IMR-90 (cell line): ENCODE measurements around the gene TOGARAM2. TPM values are rescaled to one million over a fixed set of nuclear protein-coding genes. Genes with fewer than 3 reads are reported as not detected.

Experiments
- ATAC-seq: fragments of 200-7000 bp; cut with Tn5 transposase; 2 replicates; pipeline ENCODE4 v1.9.1; 2020; ENCODE audit warnings: low read depth, mild to moderate bottlenecking, moderate library complexity
- BruUV-seq: library from RNA; stranded (reverse); fragments of 400-500 nt; replicated peaks from 2 replicates; lab custom pipeline; 2021; lab: Mats Ljungman, UMichigan
- CTCF ChIA-PET: fragments of 300-600 bp; formaldehyde crosslinking; extraction: SDS; loops from one replicate; lab custom pipeline; 2021; ENCODE audit warnings: antibody characterized with exemption; lab: Yijun Ruan, JAX
- POLR2A ChIA-PET: fragments of 300-600 bp; sonication (Branson Sonifier 250); formaldehyde crosslinking; loops from one replicate; lab custom pipeline; 2022; ENCODE audit warnings: antibody characterized with exemption; ENCODE audit not compliant: unreplicated experiment; lab: Charles Lee
- DNase-seq: peaks from one replicate; pipeline ENCODE4 v3.0.0; 2013
- H2AFZ ChIP-seq: replicated peaks from 2 replicates; pipeline ENCODE3; 2013; ENCODE audit warnings: low read length, mild to moderate bottlenecking; ENCODE audit not compliant: poor library complexity
- H2AK5ac ChIP-seq: 2 replicates; pipeline ENCODE4 v1.6.1; 2013; ENCODE audit warnings: low read depth, low read length, inconsistent platforms
- H2AK9ac ChIP-seq: replicated peaks from 2 replicates; pipeline ENCODE3; 2013; ENCODE audit warnings: mild to moderate bottlenecking, low read depth, low read length, moderate library complexity; ENCODE audit not compliant: poor library complexity
- H2BK120ac ChIP-seq: 2 replicates; pipeline ENCODE4 v1.6.1; 2013; ENCODE audit warnings: low read depth, low read length, inconsistent platforms
- H2BK15ac ChIP-seq: 3 replicates; pipeline ENCODE4 v1.6.1; 2013; ENCODE audit warnings: low read depth, low read length, inconsistent platforms
- H2BK20ac ChIP-seq: 2 replicates; pipeline ENCODE4 v1.6.1; 2013; ENCODE audit warnings: low read depth, mild to moderate bottlenecking, inconsistent platforms, low read length, moderate library complexity
- H2BK5ac ChIP-seq: 2 replicates; pipeline ENCODE4 v1.6.1; 2013; ENCODE audit warnings: mild to moderate bottlenecking, low read depth, low read length, inconsistent platforms; ENCODE audit not compliant: poor library complexity, severe bottlenecking
- H3K14ac ChIP-seq: replicated peaks from 2 replicates; pipeline ENCODE4 v1.6.1; 2013; ENCODE audit warnings: low read depth, low read length, inconsistent platforms
- H3K18ac ChIP-seq: 2 replicates; pipeline ENCODE4 v1.6.1; 2013; ENCODE audit warnings: low read depth, low read length, control low read depth
- H3K23ac ChIP-seq: 2 replicates; pipeline ENCODE4 v1.6.1; 2013; ENCODE audit warnings: low read depth, low read length, inconsistent platforms
- H3K27ac ChIP-seq: 2 replicates; pipeline ENCODE4 v1.5.1; 2013; ENCODE audit warnings: mild to moderate bottlenecking, control low read depth, low read length; ENCODE audit not compliant: insufficient read depth
- H3K27me3 ChIP-seq: 2 replicates; pipeline ENCODE4 v1.6.1; 2013; ENCODE audit warnings: low read length; ENCODE audit not compliant: control insufficient read depth, insufficient read depth
- H3K36me3 ChIP-seq: 2 replicates; pipeline ENCODE4 v1.6.1; 2013; ENCODE audit warnings: low read length, mixed read lengths; ENCODE audit not compliant: control insufficient read depth, insufficient read depth
- H3K4ac ChIP-seq: 2 replicates; pipeline ENCODE4 v1.6.1; 2013; ENCODE audit warnings: low read depth, low read length, inconsistent platforms
- H3K4me1 ChIP-seq: 2 replicates; pipeline ENCODE4 v1.6.1; 2013; ENCODE audit warnings: low read length, mixed read lengths; ENCODE audit not compliant: control insufficient read depth, insufficient read depth
- H3K4me2 ChIP-seq: 2 replicates; pipeline ENCODE4 v1.6.1; 2013; ENCODE audit warnings: low read depth, mild to moderate bottlenecking, control low read depth, low read length, moderate library complexity
- H3K4me3 ChIP-seq: 2 replicates; pipeline ENCODE4 v1.5.1; 2013; ENCODE audit warnings: low read depth, mild to moderate bottlenecking, control low read depth, low read length, moderate library complexity; ENCODE audit not compliant: insufficient read depth
- H3K56ac ChIP-seq: 2 replicates; pipeline ENCODE4 v1.6.1; 2013; ENCODE audit warnings: low read length, inconsistent platforms; ENCODE audit not compliant: insufficient read depth; ENCODE audit errors: extremely low read depth
- H3K79me1 ChIP-seq, 2 experiments: 2 replicates each; pipeline ENCODE4 v1.6.1; 2013; ENCODE audit warnings: low read length in 2 of 2, inconsistent platforms in 1 of 2, low read depth in 1 of 2
- H3K9ac ChIP-seq: 2 replicates; pipeline ENCODE4 v1.6.1; 2013; ENCODE audit warnings: low read depth, low read length, control low read depth
- H3K9me1 ChIP-seq: 2 replicates; pipeline ENCODE4 v1.6.1; 2013; ENCODE audit warnings: low read length, inconsistent platforms; ENCODE audit not compliant: insufficient read depth
- H3K9me3 ChIP-seq: 2 replicates; pipeline ENCODE4 v1.6.1; 2013; ENCODE audit warnings: low read length; ENCODE audit not compliant: control insufficient read depth, insufficient read depth
- H4K20me1 ChIP-seq: 2 replicates; pipeline ENCODE4 v1.6.1; 2013; ENCODE audit warnings: low read length, inconsistent platforms; ENCODE audit not compliant: insufficient read depth
- H4K5ac ChIP-seq: 2 replicates; pipeline ENCODE4 v1.6.1; 2013; ENCODE audit warnings: mild to moderate bottlenecking, low read depth, low read length, control low read depth
- H4K8ac ChIP-seq, 2 experiments: 2 replicates each; pipeline ENCODE4 v1.6.1; 2013; ENCODE audit warnings: low read depth in 2 of 2, low read length in 2 of 2, control low read depth in 1 of 2, inconsistent platforms in 1 of 2
- H4K91ac ChIP-seq: 2 replicates; pipeline ENCODE4 v1.6.1; 2013; ENCODE audit warnings: low read depth, low read length, inconsistent platforms; ENCODE audit not compliant: insufficient read depth
- BHLHE40 ChIP-seq: fragments of 150-350 bp; IDR thresholded peaks from 2 replicates; pipeline ENCODE4 v1.6.1; 2016; ENCODE audit warnings: mild to moderate bottlenecking, low read depth, low read length
- CEBPB ChIP-seq: IDR thresholded peaks from 2 replicates; pipeline ENCODE4 v1.6.1; 2012; ENCODE audit warnings: low read depth, low read length, improper control_type of control experiment
- CHD1 ChIP-seq: IDR thresholded peaks from 2 replicates; pipeline ENCODE4 v1.6.1; 2012; ENCODE audit warnings: low read depth, low read length, improper control_type of control experiment
- FOS ChIP-seq: fragments of 150-350 bp; IDR thresholded peaks from 2 replicates; pipeline ENCODE4 v1.6.1; 2016; ENCODE audit warnings: low read depth, low read length
- MAFK ChIP-seq: IDR thresholded peaks from 2 replicates; pipeline ENCODE4 v1.6.1; 2012; ENCODE audit warnings: low read depth, low read length, improper control_type of control experiment
- MAZ ChIP-seq: IDR thresholded peaks from 2 replicates; pipeline ENCODE4 v1.6.1; 2012; ENCODE audit warnings: low read depth, mild to moderate bottlenecking, low read length, improper control_type of control experiment, moderate library complexity, borderline replicate concordance
- MXI1 ChIP-seq: IDR thresholded peaks from 2 replicates; pipeline ENCODE4 v1.6.1; 2012; ENCODE audit warnings: low read depth, mild to moderate bottlenecking, low read length, moderate library complexity, borderline replicate concordance
- NFE2L2 ChIP-seq: fragments of 150-350 bp; IDR thresholded peaks from 2 replicates; pipeline ENCODE4 v1.6.1; 2016; ENCODE audit warnings: low read depth, mild to moderate bottlenecking, low read length
- POLR2A ChIP-seq: IDR thresholded peaks from 2 replicates; pipeline ENCODE4 v1.6.1; 2012; ENCODE audit warnings: mild to moderate bottlenecking, low read depth, low read length
- RAD21 ChIP-seq: IDR thresholded peaks from 2 replicates; pipeline ENCODE4 v1.6.1; 2012; ENCODE audit warnings: low read length, improper control_type of control experiment
- RCOR1 ChIP-seq: IDR thresholded peaks from 2 replicates; pipeline ENCODE4 v1.6.1; 2012; ENCODE audit warnings: mild to moderate bottlenecking, low read length, improper control_type of control experiment; ENCODE audit not compliant: insufficient replicate concordance
- RFX5 ChIP-seq: IDR thresholded peaks from 2 replicates; pipeline ENCODE4 v1.8.0; 2012; ENCODE audit warnings: low read depth, mild to moderate bottlenecking, low read length, moderate library complexity
- SMC3 ChIP-seq: fragments of 150-350 bp; IDR thresholded peaks from 2 replicates; pipeline ENCODE4 v1.6.1; 2016; ENCODE audit warnings: low read depth, mild to moderate bottlenecking, antibody characterized with exemption, low read length, moderate library complexity
- WGBS, 2 experiments: methylation state at CpG; one replicate each; pipeline versions ENCODE4 v1.1.5 to v1.1.7; 2013; ENCODE audit warnings: missing lambda C conversion rate in 2 of 2; ENCODE audit not compliant: insufficient read length in 1 of 2; ENCODE audit errors: extremely low coverage in 2 of 2; 5-methylcytosine and 5-hydroxymethylcytosine counted together
- dilution Hi-C: fragments of 300-500 bp; cut with HindIII; formaldehyde crosslinking; loops from one replicate; pipeline ENCODE4 v1.14.3; 2018; ENCODE audit warnings: low sequenced_read_pairs; ENCODE audit not compliant: unreplicated experiment
- in situ Hi-C: fragments of 300-500 bp; cut with MboI; formaldehyde crosslinking; loops from 3 replicates; pipeline ENCODE4 v1.14.3; 2019; ENCODE audit warnings: low sequenced_read_pairs, inconsistent platforms, mixed read lengths
- intact Hi-C: fragments of 100-400 bp; cut with micrococcal nuclease; formaldehyde crosslinking; loops from 2 replicates; pipeline ENCODE4 v1.10.0; 2022
- polyA plus RNA-seq, 3 experiments: library from polyadenylated mRNA; depleted of rRNA; stranded (reverse); fragments of >200 nt; gene quantifications; 2 replicates each; pipeline ENCODE4 v1.2.3, GENCODE V29; 2012; ENCODE audit warnings: low replicate concordance in 1 of 3
- total RNA-seq: library from RNA; depleted of rRNA; stranded (reverse); fragments of >200 nt; gene quantifications from 2 replicates; pipeline ENCODE4 v1.2.3, GENCODE V29; 2012
- TF ChIP-seq, protein P1 (sequence below): fragments of 150-350 bp; IDR thresholded peaks from 2 replicates; pipeline ENCODE4 v1.6.1; 2017; ENCODE audit warnings: mild to moderate bottlenecking, antibody characterized with exemption, low read length, low read depth
- TF ChIP-seq, protein P2 (sequence below): conservative IDR thresholded peaks from 2 replicates; pipeline ENCODE4 v1.5.1; 2012; ENCODE audit warnings: mild to moderate bottlenecking, low read depth, low read length, improper control_type of control experiment
- TF ChIP-seq, protein P3 (sequence below): fragments of 150-350 bp; IDR thresholded peaks from 2 replicates; pipeline ENCODE4 v1.6.1; 2016; ENCODE audit warnings: low read depth, mild to moderate bottlenecking, low read length, moderate library complexity, borderline replicate concordance

TOGARAM2 gene
- total and polyA plus RNA-seq, 2 of the 4 experiments (the other 2 are of a cell fraction), result under 0.01 to 0.38 TPM

DNA sequence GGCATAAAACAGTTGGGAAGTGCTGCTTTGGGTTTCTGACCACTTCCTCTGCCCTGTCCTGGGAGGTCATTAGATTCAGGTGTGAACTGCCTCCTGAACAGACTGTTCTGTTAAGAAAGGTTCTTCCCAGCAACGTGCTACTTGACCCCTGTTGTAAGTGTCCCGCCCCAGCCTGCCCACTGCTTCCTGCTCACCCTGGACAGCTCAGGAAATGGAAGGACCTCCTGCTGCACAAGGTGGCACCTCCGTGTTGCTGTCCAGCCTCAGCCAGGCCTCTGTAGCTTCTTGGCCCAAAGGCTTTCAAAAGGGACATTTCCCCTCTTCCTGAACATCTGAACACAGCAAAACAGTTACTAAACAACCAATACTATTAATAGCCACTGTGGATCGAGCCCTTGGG is 5.3 kb downstream of the TOGARAM2 start:
- TF ChIP-seq RFX5 (no peak), FOS (no peak), NFE2L2 (no peak), RAD21 (no peak), POLR2A (no peak), MAFK (no peak), CHD1 (no peak), CEBPB (no peak), RCOR1 (no peak), BHLHE40 (no peak), SMC3 (no peak), MXI1 (no peak), MAZ (no peak)
- TF ChIP-seq, protein P1, sequence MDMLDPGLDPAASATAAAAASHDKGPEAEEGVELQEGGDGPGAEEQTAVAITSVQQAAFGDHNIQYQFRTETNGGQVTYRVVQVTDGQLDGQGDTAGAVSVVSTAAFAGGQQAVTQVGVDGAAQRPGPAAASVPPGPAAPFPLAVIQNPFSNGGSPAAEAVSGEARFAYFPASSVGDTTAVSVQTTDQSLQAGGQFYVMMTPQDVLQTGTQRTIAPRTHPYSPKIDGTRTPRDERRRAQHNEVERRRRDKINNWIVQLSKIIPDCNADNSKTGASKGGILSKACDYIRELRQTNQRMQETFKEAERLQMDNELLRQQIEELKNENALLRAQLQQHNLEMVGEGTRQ, result no peak
- TF ChIP-seq, protein P2, sequence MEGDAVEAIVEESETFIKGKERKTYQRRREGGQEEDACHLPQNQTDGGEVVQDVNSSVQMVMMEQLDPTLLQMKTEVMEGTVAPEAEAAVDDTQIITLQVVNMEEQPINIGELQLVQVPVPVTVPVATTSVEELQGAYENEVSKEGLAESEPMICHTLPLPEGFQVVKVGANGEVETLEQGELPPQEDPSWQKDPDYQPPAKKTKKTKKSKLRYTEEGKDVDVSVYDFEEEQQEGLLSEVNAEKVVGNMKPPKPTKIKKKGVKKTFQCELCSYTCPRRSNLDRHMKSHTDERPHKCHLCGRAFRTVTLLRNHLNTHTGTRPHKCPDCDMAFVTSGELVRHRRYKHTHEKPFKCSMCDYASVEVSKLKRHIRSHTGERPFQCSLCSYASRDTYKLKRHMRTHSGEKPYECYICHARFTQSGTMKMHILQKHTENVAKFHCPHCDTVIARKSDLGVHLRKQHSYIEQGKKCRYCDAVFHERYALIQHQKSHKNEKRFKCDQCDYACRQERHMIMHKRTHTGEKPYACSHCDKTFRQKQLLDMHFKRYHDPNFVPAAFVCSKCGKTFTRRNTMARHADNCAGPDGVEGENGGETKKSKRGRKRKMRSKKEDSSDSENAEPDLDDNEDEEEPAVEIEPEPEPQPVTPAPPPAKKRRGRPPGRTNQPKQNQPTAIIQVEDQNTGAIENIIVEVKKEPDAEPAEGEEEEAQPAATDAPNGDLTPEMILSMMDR, result no peak
- TF ChIP-seq, protein P3, sequence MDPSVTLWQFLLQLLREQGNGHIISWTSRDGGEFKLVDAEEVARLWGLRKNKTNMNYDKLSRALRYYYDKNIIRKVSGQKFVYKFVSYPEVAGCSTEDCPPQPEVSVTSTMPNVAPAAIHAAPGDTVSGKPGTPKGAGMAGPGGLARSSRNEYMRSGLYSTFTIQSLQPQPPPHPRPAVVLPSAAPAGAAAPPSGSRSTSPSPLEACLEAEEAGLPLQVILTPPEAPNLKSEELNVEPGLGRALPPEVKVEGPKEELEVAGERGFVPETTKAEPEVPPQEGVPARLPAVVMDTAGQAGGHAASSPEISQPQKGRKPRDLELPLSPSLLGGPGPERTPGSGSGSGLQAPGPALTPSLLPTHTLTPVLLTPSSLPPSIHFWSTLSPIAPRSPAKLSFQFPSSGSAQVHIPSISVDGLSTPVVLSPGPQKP, result no peak
- intact Hi-C loops, result no loop called here
- Histone ChIP-seq H3K4ac (no peak overlapping the region), H4K5ac (no peak overlapping the region), H3K4me2 (no peak overlapping the region), H2AK9ac (no peak overlapping the region), H3K9me1 (peaks cover 4% of the 10 kb centered on the region; the same call in 1 of the 2 replicates), H2BK5ac (no peak overlapping the region), H2AFZ (no peak overlapping the region), H3K18ac (no peak overlapping the region), H4K91ac (no peak overlapping the region), H3K27me3 (peaks cover 2% of the 10 kb centered on the region), H3K4me3 (no peak overlapping the region), H3K9me3 (no peaks in the 10 kb centered on the region), H3K9ac (no peak overlapping the region), H3K36me3 (no peaks in the 10 kb centered on the region), H3K14ac (no peak overlapping the region), H4K20me1 (no peaks in the 10 kb centered on the region), H2AK5ac (no peak overlapping the region), H3K79me1 (no peaks in the 10 kb centered on the region), H4K8ac (no peak overlapping the region), H2BK20ac (no peak overlapping the region), H3K4me1 (peaks cover 24% of the 10 kb centered on the region), H2BK120ac (no peak overlapping the region), H3K27ac (no peak overlapping the region), H3K56ac (no peak overlapping the region), H3K23ac (no peak overlapping the region), H2BK15ac (no peak overlapping the region)
- ChIA-PET CTCF (no interaction called here), POLR2A (no interaction called here)
- BruUV-seq, result no TSS peak
- in situ Hi-C loops, result no loop called here
- DNase-seq, result no peak
- dilution Hi-C loops, result no loop called here
- 50% methylated on average over 1 of the region's 4 CpGs; no CpG with 5 or more reads in 1 of the 2 experiments for WGBS, 2 experiments
- ATAC-seq, result no peak
